Ovary (tissue), 9 donors: Measurements from ENCODE around the gene AFF1. TPM values are rescaled to one million over a fixed set of nuclear protein-coding genes. Genes with fewer than 3 reads are reported as not detected.
A peak's percentile ranks its signal among the peaks of the same experiment; 100 is the strongest.

Source experiments
- DNase-seq, 5 donors: peaks; one replicate each; pipeline ENCODE4 v3.0.0-alpha.2; 2019 to 2020
- H3K27ac ChIP-seq, 2 donors: fragments of 200-600 bp; one replicate each; pipeline versions ENCODE4 v1.5.1 to v1.8.0; 2019 to 2022
- H3K27me3 ChIP-seq: fragments of 200-600 bp; one replicate; pipeline ENCODE4 v1.8.0; 2022
- H3K36me3 ChIP-seq: fragments of 200-600 bp; sonication (generic); one replicate; pipeline ENCODE4 v1.5.1; 2019
- H3K4me1 ChIP-seq: one replicate; pipeline ENCODE4 v1.8.1; 2013; ENCODE audit warnings: mild to moderate bottlenecking, moderate library complexity; ENCODE audit not compliant: insufficient read depth
- H3K4me3 ChIP-seq: fragments of 200-600 bp; sonication (generic); one replicate; pipeline ENCODE4 v1.5.1; 2017
- H3K9me3 ChIP-seq, 2 donors: fragments of 200-600 bp in 1 of 2; sonication (generic) in 1 of 2; one replicate each; pipeline versions ENCODE4 v1.5.1 to v1.8.1; 2013 to 2019; ENCODE audit warnings: mild to moderate bottlenecking in 1 of 2, moderate library complexity in 1 of 2
- EP300 ChIP-seq: sonication (generic); formaldehyde crosslinking; IDR thresholded peaks from one replicate; pipeline ENCODE4 v1.6.1; 2017; ENCODE audit warnings: antibody characterized with exemption
- POLR2A ChIP-seq: fragments of 450-650 bp; IDR thresholded peaks from one replicate; pipeline ENCODE4 v1.6.1; 2017; ENCODE audit warnings: antibody characterized with exemption, mild to moderate bottlenecking, moderate library complexity
- WGBS, 3 donors: extraction: QIAGEN DNeasy Blood & Tissue Kit in 1 of 3; methylation state at CpG; one replicate each; pipeline versions ENCODE4 v1.1.5 to v1.1.7; 2013 to 2017; 5-methylcytosine and 5-hydroxymethylcytosine counted together
- intact Hi-C, 4 donors: fragments of 100-400 bp; cut with DNase I; formaldehyde crosslinking; loops; one replicate each; pipeline versions ENCODE4 v1.11.0 to v1.15.1; 2022 to 2023
- polyA plus RNA-seq, 2 donors: library from polyadenylated mRNA; stranded (reverse); fragments of 200-250 nt in 1 of 2; fragments of 350-450 nt in 1 of 2; fragmentation: Illumina TruSeq in 1 of 2; extraction: RNeasy Lipid Tissue Mini Kit (QIAGEN cat#74804) in 1 of 2; gene quantifications; one replicate each; pipeline ENCODE4 v1.2.3, GENCODE V29; 2013 to 2014
- total RNA-seq, 7 donors: library from RNA; depleted of rRNA in 2 of 7; stranded (reverse); fragments of >200 nt in 2 of 7; fragmentation: NEBNext Ultra II Directional in 3 of 7; extraction: Animal tissue kit (Norgen Biotek cat#: 25700) in 3 of 7; gene quantifications; one replicate each; pipeline versions ENCODE4 v1.1.0 to v1.2.4, GENCODE V29; 2016 to 2023
- TF ChIP-seq, protein P1 (sequence below), 3 donors: fragments of 450-650 bp in 2 of 3; fragments of 200-600 bp in 1 of 3; IDR thresholded peaks; one replicate each; pipeline versions ENCODE4 v1.5.1 to v1.8.0; 2016 to 2022; ENCODE audit warnings: antibody characterized with exemption in 3 of 3, mild to moderate bottlenecking in 1 of 3
- donor health status: DM: no; HTN: no; CAD: no; lungs with moderate emphysema.
- donor health status: DM: no; HTN: no; CAD: no.
- donor health status: Bipolar disorder and iron deficiency.
- donor health status: DM: yes; HTN: yes; CAD: no.
- donor health status: DM: no; HTN: no; CAD: no.
- donor health status: DM: yes; HTN: yes; CAD: no.

AFF1 gene
- total and polyA plus RNA-seq, 9 donors, result 26.0 to 107 (median 76.7) TPM

DNA sequence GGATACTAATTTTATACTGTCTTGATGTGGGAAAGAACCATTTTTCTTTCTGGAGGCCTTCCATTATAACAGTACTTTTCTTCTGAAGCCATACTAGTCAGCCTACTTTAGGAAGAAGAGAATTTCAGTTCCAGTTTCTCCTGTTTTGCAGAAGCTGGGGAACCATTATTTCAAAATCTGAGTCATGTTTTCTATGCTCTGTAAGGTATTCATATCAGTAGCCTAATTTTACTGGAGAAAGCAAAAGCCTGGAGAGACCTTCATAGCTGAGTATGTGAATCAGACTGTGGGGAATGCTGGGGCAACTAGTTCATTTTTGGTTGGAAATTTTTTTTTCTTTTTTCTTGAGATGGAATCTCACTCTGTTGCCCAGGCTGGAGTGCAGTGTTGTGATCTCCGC lies 22.4 kb downstream of the AFF1 start:
- DNase-seq, result no peak
- no peak for TF ChIP-seq EP300
- TF ChIP-seq, protein P1, sequence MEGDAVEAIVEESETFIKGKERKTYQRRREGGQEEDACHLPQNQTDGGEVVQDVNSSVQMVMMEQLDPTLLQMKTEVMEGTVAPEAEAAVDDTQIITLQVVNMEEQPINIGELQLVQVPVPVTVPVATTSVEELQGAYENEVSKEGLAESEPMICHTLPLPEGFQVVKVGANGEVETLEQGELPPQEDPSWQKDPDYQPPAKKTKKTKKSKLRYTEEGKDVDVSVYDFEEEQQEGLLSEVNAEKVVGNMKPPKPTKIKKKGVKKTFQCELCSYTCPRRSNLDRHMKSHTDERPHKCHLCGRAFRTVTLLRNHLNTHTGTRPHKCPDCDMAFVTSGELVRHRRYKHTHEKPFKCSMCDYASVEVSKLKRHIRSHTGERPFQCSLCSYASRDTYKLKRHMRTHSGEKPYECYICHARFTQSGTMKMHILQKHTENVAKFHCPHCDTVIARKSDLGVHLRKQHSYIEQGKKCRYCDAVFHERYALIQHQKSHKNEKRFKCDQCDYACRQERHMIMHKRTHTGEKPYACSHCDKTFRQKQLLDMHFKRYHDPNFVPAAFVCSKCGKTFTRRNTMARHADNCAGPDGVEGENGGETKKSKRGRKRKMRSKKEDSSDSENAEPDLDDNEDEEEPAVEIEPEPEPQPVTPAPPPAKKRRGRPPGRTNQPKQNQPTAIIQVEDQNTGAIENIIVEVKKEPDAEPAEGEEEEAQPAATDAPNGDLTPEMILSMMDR (IDR thresholded peaks at IDR 0.05), result no peak
- TF ChIP-seq POLR2A, result no peak
- H3K4me1 ChIP-seq, result peaks cover 10% of the 10 kb centered on the region
- H3K4me3 ChIP-seq, result no peak overlapping the region
- no peaks in the 10 kb centered on the region for H3K27me3 ChIP-seq
- H3K36me3 ChIP-seq, result no peaks in the 10 kb centered on the region
- H3K9me3 ChIP-seq, result no peaks in the 10 kb centered on the region
- intact Hi-C loops, result no loop called here
- H3K27ac ChIP-seq, result no peak overlapping the region
- WGBS, 3 donors, result 91 to 100% (median 92%) methylated on average over 1 of the region's 1 CpG

DNA sequence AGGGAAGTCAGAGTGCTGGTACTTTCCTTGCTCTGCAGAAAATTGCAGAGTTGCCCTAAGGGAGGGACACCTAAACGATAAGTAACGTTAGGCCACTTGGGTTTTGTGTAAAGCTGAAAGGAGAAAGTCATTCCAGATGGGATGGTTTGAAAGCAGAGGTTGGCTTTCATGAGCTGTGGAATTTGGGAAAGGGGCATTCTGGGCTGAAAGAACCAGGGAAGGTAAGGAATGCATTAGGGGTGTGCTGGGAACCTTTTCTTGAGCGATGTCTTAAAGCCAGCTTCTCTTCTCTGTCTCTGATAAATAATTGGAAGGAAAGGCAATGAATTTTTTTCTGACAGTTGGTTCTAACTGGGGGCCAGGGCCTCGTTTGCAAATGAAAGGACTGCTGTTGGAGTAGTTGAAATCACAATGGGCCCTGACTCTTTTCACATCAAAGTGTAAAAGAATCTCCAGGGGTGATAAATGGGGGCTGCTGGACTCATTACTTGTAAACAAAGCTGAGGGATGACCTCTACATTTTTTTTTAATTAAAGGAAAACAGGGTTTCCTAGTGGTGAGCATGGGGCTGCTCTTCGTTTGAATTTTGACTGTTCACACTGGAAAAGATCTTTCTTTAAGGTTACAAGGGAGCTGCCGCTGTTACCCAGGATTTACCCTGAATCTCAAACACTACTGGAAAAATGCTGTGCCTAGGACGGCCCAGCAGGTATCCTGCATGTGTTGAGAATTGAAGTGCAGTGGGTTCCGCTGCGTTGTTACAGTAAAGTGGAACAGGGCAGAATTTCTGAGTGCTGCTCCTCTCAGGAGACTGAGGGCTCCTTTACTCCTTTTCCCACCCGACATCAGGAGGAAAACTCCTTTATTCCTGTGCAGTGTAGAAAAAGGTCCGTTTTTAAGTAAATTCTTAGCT lies 25.0 kb downstream of the AFF1 start:
- TF ChIP-seq, protein P1 (IDR thresholded peaks at IDR 0.05), result no peak
- H3K4me3 ChIP-seq, result no peak overlapping the region
- intact Hi-C loops, result no loop called here
- H3K27ac ChIP-seq, result peak overlapping the region in 1 of 2 donors; percentile 53
- no peaks in the 10 kb centered on the region for H3K27me3 ChIP-seq
- no peaks in the 10 kb centered on the region for H3K9me3 ChIP-seq
- peaks cover 10% of the 10 kb centered on the region for H3K4me1 ChIP-seq
- DNase-seq, result no peak
- 45 to 51% (median 51%) methylated on average over 11 of the region's 11 CpGs for WGBS, 3 donors
- no peaks in the 10 kb centered on the region for H3K36me3 ChIP-seq

DNA sequence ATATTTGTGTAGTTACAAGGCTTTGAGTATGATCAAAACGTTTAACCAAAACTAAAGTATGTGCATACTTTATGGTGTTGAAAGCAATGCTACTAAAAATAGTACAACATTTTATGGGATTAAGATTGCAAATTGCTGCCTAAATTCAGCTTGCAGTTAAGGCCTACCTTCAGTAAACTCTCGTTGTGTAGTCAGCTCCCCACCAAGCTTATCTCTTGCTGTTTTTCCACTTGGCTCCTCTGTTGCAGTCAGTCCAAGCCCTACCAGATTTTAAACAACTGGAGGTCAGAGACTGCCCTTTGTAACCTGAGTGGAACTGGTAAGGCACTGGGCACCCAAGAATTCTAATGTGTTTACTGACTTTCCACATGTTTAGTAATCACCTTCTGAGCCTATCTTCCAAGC lies 25.7 kb downstream of the AFF1 start:
- peaks cover 11% of the 10 kb centered on the region for H3K4me1 ChIP-seq
- TF ChIP-seq POLR2A (no peak), EP300 (no peak)
- TF ChIP-seq, protein P1 (IDR thresholded peaks at IDR 0.05), result no peak
- no peak for DNase-seq
- H3K27me3 ChIP-seq, result no peaks in the 10 kb centered on the region
- no peak overlapping the region for H3K4me3 ChIP-seq
- peak overlapping the region in 1 of 2 donors; percentile 53 for H3K27ac ChIP-seq
- no peaks in the 10 kb centered on the region for H3K36me3 ChIP-seq
- intact Hi-C loops, result no loop called here
- H3K9me3 ChIP-seq, result no peaks in the 10 kb centered on the region
- 8 to 20% (median 11%) methylated on average over 2 of the region's 2 CpGs for WGBS, 3 donors

DNA sequence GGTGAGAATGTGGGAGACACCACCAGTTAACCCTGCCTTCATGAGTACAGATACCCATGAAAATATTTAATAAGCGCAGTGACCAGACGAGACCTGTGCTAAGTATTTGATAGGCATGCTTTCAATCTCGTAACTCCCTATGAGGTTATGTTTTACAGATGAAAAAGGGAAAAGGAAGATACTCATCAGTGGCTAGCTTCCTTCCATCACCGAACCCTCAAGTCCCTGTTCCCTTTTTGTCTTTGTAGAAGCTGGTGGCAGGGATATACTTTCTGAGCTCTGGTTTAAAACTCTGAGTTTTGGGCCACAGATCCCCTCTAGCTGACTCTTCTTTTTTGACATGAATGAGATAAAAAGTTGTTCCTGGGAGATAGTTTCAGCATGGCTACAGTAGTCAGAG lies 26.3 kb downstream of the AFF1 start:
- peak overlapping the region in 1 of 2 donors; percentile 53 for H3K27ac ChIP-seq
- TF ChIP-seq POLR2A (no peak), EP300 (no peak)
- TF ChIP-seq, protein P1 (IDR thresholded peaks at IDR 0.05), result no peak
- WGBS, 3 donors, result 86 to 93% (median 90%) methylated on average over 4 of the region's 4 CpGs

More for the DNA sequence above, 26.3 kb downstream of the AFF1 start:
- Histone ChIP-seq H3K27me3 (no peaks in the 10 kb centered on the region), H3K4me1 (peaks cover 11% of the 10 kb centered on the region), H3K9me3 (no peaks in the 10 kb centered on the region), H3K36me3 (no peaks in the 10 kb centered on the region), H3K4me3 (no peak overlapping the region)
- intact Hi-C loops, result no loop called here
- no peak for DNase-seq
